ENCODE results near the gene ATP6V1F. TPM values are rescaled to one million over a fixed set of nuclear protein-coding genes. Genes with fewer than 3 reads are reported as not detected.

Gene ATP6V1F
- polyA plus RNA-seq, 1 donor, result 193 TPM

DNA sequence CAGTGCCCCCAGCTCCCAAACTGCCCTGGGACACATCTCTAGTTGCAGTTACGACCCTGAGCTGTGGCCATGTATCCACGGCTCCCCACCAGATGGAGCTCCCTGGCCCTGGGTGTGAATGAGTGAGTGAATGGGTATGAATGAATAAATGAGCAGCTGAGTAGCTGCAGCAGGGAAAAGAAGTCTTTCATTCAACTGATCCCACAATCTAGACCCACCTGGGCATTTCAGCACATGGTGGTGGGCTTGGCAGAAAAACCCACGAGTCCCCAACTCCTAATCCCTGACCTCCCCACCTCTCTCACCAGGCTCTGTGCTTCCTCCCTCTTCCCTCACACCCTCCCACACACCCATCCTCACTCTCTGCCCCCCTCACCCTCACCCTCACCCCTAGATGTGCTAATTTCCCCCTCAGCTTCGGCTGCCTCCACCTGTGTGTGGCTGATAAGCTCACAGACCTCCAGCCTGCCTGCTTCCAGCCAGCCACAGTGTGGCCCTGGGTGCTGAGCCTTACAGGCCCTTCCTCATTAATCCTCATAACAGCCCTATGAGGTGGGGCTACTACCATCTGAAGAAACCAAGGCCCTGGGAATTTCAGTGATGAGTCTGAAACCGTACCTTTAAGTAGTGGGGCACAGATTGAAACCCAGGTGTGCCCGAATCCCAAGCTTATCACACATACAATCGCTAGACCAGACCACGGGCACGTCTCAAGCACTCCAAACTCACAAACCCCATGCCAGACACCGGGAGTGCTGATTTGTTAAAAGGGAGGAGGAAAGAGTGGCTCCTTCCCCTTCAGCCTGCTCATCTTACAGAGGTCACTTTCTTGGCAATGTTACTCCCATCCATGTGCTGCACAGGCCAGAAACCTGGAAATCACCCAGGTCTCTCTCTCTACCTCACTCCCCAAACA is 2.2 kb upstream of the ATP6V1F start:
- Histone ChIP-seq H3K27me3 (ENCODE audit: control insufficient read depth, insufficient read depth, low read length) (no peaks in the 10 kb centered on the region), H3K4me1 (ENCODE audit: control insufficient read depth, insufficient read depth, low read length) (peaks cover 14% of the 10 kb centered on the region), H3K36me3 (ENCODE audit: control insufficient read depth, insufficient read depth, low read length) (peaks cover 30% of the 10 kb centered on the region), H3K4me3 (ENCODE audit: low read length) (no peak overlapping the region), H3K27ac (ENCODE audit: low read length) (no peak overlapping the region), H3K9me3 (ENCODE audit: control insufficient read depth, low read depth, low read length) (no peaks in the 10 kb centered on the region)
- DNase-seq, result no peak
- WGBS (ENCODE audit: insufficient coverage, low lambda C conversion rate), result no CpG with 5 or more reads among the region's 10 CpGs

DNA sequence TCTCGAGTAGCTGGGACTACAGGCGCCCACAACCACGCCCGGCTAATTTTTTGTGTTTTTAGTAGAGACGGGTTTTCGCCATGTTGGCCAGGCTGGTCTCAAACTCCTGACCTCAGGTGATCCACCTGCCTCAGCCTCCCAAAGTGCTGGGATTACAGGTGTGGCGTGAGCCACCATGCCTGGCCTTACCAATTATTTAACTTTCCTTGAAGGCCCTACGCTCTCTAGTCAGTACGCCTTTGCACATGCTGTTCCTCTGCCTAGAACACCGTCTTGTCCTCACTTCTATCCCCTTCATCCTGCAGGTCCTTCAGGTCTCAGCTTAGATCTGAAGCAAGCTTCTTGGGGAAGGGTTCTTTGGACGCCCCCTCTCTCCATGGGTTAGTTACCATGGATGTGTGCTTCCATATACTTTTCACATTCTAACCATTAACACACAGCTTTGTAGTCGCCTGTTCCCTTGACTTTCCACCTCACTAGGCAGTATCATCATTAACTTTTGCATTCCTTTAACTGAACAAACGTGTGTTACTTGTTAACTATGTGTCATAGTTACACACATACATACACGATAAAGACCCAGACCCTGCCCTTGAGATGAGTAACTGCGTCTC is 592 bp upstream of the ATP6V1F start:
- H3K27ac ChIP-seq (ENCODE audit: low read length), result no peak overlapping the region
- H3K4me1 ChIP-seq (ENCODE audit: control insufficient read depth, insufficient read depth, low read length), result peaks cover 14% of the 10 kb centered on the region

DNA sequence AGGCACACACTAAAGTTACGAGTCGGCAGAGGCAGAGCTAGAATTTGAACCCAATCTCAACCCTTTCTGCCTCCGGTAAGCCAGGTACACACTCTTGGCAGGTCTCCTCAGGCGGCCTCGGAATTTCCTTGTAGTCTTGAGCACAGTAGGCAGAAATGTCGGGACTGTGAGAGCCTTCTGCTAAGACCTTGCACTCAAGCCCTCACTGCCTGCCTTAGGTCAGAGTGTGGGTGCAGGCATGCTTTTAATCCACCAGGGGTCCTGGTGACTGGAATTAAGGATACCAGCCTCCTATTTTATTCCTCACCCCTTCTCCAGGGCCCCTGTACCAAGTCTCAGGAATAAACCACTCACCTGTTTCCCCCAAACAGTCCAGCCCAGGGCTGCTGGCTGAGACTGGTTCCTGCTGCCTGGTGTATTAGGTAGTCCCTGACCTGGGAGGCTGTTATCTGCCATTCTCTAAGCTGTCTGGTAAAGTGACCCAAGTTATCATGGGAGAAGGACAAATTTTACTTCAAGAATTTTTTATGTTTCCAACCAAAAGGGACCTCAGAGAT is 855 bp downstream of the ATP6V1F start:
- peak overlapping the region; percentile 90 for H3K27ac ChIP-seq (ENCODE audit: low read length)
- no CpG with 5 or more reads among the region's 6 CpGs for WGBS (ENCODE audit: insufficient coverage, low lambda C conversion rate)
- peaks cover 24% of the 10 kb centered on the region for H3K36me3 ChIP-seq (ENCODE audit: control insufficient read depth, insufficient read depth, low read length)
- no peaks in the 10 kb centered on the region for H3K9me3 ChIP-seq (ENCODE audit: control insufficient read depth, low read depth, low read length)
- H3K27me3 ChIP-seq (ENCODE audit: control insufficient read depth, insufficient read depth, low read length), result no peaks in the 10 kb centered on the region
- peak overlapping the region; percentile 75 for H3K4me3 ChIP-seq (ENCODE audit: low read length)
- DNase-seq, result peak in 1 of 2 donors; percentile 32
- peaks cover 22% of the 10 kb centered on the region for H3K4me1 ChIP-seq (ENCODE audit: control insufficient read depth, insufficient read depth, low read length)

More for the DNA sequence above, 592 bp upstream of the ATP6V1F start:
- H3K9me3 ChIP-seq (ENCODE audit: control insufficient read depth, low read depth, low read length), result no peaks in the 10 kb centered on the region
- H3K36me3 ChIP-seq (ENCODE audit: control insufficient read depth, insufficient read depth, low read length), result peaks cover 26% of the 10 kb centered on the region
- no peak for DNase-seq
- WGBS (ENCODE audit: insufficient coverage, low lambda C conversion rate), result 91% methylated on average over 4 of the region's 15 CpGs
- H3K4me3 ChIP-seq (ENCODE audit: low read length), result peak overlapping the region; percentile 75
- H3K27me3 ChIP-seq (ENCODE audit: control insufficient read depth, insufficient read depth, low read length), result no peaks in the 10 kb centered on the region

DNA sequence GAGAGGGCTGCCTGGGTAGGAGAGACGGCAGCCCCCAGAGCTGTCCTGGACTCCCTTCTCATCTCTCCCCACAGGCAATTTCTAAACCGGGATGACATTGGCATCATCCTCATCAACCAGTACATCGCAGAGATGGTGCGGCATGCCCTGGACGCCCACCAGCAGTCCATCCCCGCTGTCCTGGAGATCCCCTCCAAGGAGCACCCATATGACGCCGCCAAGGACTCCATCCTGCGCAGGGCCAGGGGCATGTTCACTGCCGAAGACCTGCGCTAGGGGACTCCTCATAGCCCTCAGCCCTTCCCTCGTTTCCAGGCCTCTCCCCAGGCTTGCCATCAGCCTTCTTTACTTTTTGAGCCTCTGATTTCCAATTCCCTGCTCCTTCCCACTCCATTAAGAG is 2.6 kb downstream of the ATP6V1F start:
- Histone ChIP-seq H3K4me3 (ENCODE audit: low read length) (no peak overlapping the region), H3K9me3 (ENCODE audit: control insufficient read depth, low read depth, low read length) (no peaks in the 10 kb centered on the region), H3K4me1 (ENCODE audit: control insufficient read depth, insufficient read depth, low read length) (peaks cover 30% of the 10 kb centered on the region), H3K27me3 (ENCODE audit: control insufficient read depth, insufficient read depth, low read length) (peaks cover 4% of the 10 kb centered on the region), H3K27ac (ENCODE audit: low read length) (no peak overlapping the region), H3K36me3 (ENCODE audit: control insufficient read depth, insufficient read depth, low read length) (peaks cover 19% of the 10 kb centered on the region)
- no peak for DNase-seq
- WGBS (ENCODE audit: insufficient coverage, low lambda C conversion rate), result no CpG with 5 or more reads among the region's 12 CpGs

DNA sequence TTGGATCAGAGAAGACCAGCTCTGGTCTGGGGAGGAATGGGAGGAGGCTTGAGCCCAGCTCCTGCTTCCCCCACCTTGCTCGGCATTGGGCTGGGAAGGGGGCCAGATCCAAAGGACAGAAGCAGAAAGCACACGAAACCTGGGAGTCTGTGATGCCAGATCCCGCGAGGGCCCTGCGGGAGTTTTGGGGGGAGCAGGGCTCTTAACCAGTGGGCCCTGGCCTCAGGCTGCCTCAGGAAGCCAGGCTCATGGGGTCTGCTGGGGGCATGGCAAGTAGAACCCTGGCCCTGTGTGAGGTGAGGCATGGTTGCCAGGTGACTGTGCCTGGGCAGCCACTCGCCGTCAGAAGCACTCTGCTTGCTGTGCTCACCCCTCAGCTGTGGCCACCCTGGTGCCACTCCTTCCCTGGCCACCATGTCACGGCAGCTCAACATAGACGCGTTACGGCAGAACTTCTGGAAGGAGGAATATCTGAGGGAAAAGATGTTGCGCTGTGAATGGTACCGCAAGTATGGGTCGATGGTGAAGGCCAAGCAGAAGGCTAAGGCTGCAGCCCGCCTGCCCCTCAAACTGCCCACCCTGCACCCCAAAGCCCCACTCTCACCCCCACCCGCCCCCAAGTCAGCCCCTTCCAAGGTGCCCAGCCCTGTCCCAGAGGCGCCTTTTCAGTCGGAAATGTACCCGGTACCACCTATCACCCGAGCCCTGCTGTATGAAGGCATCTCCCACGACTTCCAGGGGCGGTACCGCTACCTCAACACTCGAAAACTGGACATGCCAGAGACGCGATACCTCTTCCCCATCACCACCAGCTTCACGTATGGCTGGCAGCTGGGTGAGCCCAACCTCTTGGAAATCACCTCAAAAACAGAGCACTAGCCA is 3.6 kb downstream of the ATP6V1F start:
- peaks cover 31% of the 10 kb centered on the region for H3K4me1 ChIP-seq (ENCODE audit: control insufficient read depth, insufficient read depth, low read length)
- H3K9me3 ChIP-seq (ENCODE audit: control insufficient read depth, low read depth, low read length), result no peaks in the 10 kb centered on the region
- H3K4me3 ChIP-seq (ENCODE audit: low read length), result no peak overlapping the region
- H3K27me3 ChIP-seq (ENCODE audit: control insufficient read depth, insufficient read depth, low read length), result peaks cover 8% of the 10 kb centered on the region
- no peak for DNase-seq
- H3K27ac ChIP-seq (ENCODE audit: low read length), result no peak overlapping the region
- peaks cover 19% of the 10 kb centered on the region for H3K36me3 ChIP-seq (ENCODE audit: control insufficient read depth, insufficient read depth, low read length)
- no CpG with 5 or more reads among the region's 27 CpGs for WGBS (ENCODE audit: insufficient coverage, low lambda C conversion rate)

DNA sequence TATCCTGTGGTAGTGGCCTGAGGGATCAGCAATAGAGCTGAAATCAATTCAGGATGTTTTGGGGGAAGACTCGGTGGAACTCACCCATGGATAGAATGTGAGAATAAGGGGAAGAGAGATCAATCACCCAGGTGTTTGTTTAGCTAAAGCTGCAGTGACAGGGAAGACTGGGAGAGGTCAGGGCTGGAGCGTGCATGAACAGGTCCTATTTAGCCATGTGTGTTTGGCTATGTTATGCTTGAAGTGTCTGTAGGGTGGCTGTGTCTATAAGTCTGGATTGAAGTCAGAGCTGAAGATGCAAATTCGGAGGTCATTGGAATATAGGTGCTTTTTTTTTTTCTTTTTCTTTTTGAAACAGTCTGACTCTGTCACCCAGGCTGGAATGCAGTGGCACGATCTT is 4.6 kb downstream of the ATP6V1F start:
- H3K27ac ChIP-seq (ENCODE audit: low read length), result no peak overlapping the region
- H3K4me3 ChIP-seq (ENCODE audit: low read length), result no peak overlapping the region
- peaks cover 8% of the 10 kb centered on the region for H3K27me3 ChIP-seq (ENCODE audit: control insufficient read depth, insufficient read depth, low read length)
- H3K9me3 ChIP-seq (ENCODE audit: control insufficient read depth, low read depth, low read length), result no peaks in the 10 kb centered on the region
- 80% methylated on average over 1 of the region's 4 CpGs for WGBS (ENCODE audit: insufficient coverage, low lambda C conversion rate)
- H3K36me3 ChIP-seq (ENCODE audit: control insufficient read depth, insufficient read depth, low read length), result peaks cover 19% of the 10 kb centered on the region
- peaks cover 27% of the 10 kb centered on the region for H3K4me1 ChIP-seq (ENCODE audit: control insufficient read depth, insufficient read depth, low read length)
- no peak for DNase-seq

DNA sequence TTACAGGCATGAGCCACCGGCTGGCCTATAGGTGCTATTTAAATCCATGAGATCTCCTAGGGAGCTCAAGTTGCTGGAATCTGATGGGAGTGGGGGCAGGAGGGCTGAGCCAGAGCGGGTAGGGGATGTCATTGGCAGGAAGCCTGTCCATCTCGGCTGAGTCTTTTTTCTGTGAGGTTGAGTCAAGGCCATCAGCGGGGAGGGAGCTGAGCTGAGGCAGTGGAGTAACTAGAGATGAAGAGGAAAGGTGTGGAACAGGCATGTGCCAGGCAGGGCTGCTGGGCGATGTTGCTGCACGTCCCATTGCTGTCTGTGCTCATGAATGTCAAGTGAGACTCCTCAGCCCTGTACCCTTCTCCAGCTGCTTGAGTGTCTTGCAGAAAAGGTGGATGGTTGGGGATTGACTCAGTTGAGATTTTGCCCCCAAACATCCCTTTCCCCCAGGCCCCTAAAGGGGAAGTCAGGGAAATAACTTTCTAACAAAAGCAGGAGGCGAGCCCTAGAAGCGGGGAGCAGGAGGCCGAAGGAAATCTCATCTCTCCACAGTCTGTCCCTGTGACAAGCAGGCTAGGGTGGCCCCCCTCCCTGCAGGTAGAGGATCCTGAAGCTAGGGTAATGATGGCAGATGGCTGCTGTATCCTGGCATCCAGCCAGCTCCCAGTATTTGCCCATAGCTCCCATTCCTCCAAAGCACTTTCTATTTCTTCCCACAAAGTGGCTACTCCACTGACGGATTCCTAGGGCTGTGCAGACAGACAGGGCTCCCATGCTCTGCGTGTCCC is 5.4 kb downstream of the ATP6V1F start:
- Histone ChIP-seq H3K4me1 (ENCODE audit: control insufficient read depth, insufficient read depth, low read length) (peaks cover 30% of the 10 kb centered on the region), H3K27me3 (ENCODE audit: control insufficient read depth, insufficient read depth, low read length) (peaks cover 8% of the 10 kb centered on the region), H3K4me3 (ENCODE audit: low read length) (no peak overlapping the region), H3K27ac (ENCODE audit: low read length) (peak overlapping the region; percentile 3), H3K36me3 (ENCODE audit: control insufficient read depth, insufficient read depth, low read length) (peaks cover 19% of the 10 kb centered on the region), H3K9me3 (ENCODE audit: control insufficient read depth, low read depth, low read length) (no peaks in the 10 kb centered on the region)
- WGBS (ENCODE audit: insufficient coverage, low lambda C conversion rate), result no CpG with 5 or more reads among the region's 11 CpGs
- DNase-seq, result peak in 1 of 2 donors; percentile 55

DNA sequence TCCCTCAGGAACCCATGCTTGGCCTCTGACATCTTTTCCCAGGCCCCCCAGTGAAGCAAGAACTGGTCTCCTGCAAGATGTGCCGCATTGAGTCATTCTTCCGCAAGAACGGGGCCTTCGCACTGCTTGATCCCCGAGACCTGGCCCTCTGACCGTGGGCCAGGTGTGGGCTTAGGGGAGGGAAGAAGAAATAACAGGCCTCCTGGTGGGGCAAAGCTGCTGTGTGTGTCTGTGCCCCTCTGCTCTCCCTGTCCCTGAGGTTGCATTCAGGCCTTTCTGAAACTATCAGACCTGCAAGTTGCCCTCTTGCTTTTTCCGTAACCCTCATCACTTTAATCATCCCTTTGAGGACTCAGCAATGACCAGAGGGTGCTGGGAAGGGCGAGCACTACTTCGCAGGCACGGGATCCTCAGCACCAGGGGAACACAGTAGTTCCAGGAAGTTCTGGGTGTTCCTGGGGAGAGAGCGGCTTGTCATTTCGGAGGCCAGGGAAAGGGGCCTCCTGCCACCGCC is 6.0 kb downstream of the ATP6V1F start:
- H3K4me3 ChIP-seq (ENCODE audit: low read length), result peak overlapping the region; percentile 52
- H3K36me3 ChIP-seq (ENCODE audit: control insufficient read depth, insufficient read depth, low read length), result peaks cover 19% of the 10 kb centered on the region
- WGBS (ENCODE audit: insufficient coverage, low lambda C conversion rate), result no CpG with 5 or more reads among the region's 13 CpGs
- DNase-seq, result no peak
- peak overlapping the region; percentile 3 for H3K27ac ChIP-seq (ENCODE audit: low read length)
- peaks cover 36% of the 10 kb centered on the region for H3K4me1 ChIP-seq (ENCODE audit: control insufficient read depth, insufficient read depth, low read length)
- no peaks in the 10 kb centered on the region for H3K9me3 ChIP-seq (ENCODE audit: control insufficient read depth, low read depth, low read length)
- peaks cover 8% of the 10 kb centered on the region for H3K27me3 ChIP-seq (ENCODE audit: control insufficient read depth, insufficient read depth, low read length)

DNA sequence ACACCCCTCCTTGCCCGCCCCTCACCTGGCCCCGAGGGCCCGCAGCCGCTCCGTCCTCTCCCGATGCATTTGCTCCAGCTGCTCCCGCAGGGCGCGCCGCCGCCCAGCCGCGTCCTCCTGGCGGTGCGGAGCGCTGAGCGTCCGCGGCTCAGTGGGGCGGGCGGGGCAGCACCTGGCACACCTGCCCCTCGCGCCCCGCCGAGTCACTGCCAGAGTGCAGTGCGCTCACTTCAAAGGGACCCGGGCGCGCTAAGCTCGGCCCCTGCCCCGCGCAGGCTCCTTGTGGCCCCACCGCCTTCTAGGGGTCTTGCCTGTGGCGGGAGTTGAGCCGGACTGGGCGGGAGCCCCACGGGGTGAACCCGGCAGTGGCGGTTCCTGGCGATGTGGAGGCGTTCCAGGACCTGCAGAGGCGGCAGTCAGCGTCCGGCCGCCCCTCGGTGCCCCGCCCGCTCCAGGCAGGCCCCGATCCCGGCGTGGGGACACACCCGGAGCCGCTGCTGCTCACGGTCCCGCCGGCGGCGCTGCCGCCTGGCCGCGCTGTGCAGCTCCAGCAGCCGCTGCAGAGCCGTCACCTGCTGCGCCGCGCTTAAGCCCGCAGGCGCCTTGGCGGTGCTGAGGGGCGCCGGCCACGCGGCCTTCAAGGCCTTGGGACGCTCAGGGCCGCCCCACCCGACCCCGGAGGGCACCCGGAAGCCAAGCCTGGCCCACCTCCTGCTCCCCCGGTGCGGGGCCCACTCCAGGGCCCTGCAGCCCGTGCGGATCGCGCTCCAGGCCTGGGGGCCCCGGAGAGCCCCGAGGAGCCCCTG is 6.7 kb downstream of the ATP6V1F start:
- Histone ChIP-seq H3K36me3 (ENCODE audit: control insufficient read depth, insufficient read depth, low read length) (peaks cover 19% of the 10 kb centered on the region), H3K27me3 (ENCODE audit: control insufficient read depth, insufficient read depth, low read length) (peaks cover 8% of the 10 kb centered on the region), H3K4me1 (ENCODE audit: control insufficient read depth, insufficient read depth, low read length) (peaks cover 40% of the 10 kb centered on the region), H3K4me3 (ENCODE audit: low read length) (peak overlapping the region; percentile 52), H3K9me3 (ENCODE audit: control insufficient read depth, low read depth, low read length) (no peaks in the 10 kb centered on the region), H3K27ac (ENCODE audit: low read length) (peak overlapping the region; percentile 49)
- WGBS (ENCODE audit: insufficient coverage, low lambda C conversion rate), result no CpG with 5 or more reads among the region's 86 CpGs
- peak; percentile 55 to 80 for DNase-seq

Data from large intestine (tissue), 3 donors.